ENCODE results near the gene FGF22. TPM values are rescaled to one million over a fixed set of nuclear protein-coding genes. Genes with fewer than 3 reads are reported as not detected.

Gene FGF22
- total and polyA plus RNA-seq, 2 of the 13 experiments (the other 11 are each of a cell fraction or from before 2014, with no cell fraction given), result 0.24 TPM; not detected in 1

GRCh38 chr19:664913-665443 is 25.3 kb downstream of the FGF22 start (continued):
- TF ChIP-seq CEBPB (IDR thresholded peaks at IDR 0.05; ENCODE audit: borderline replicate concordance, low read depth, low read length) (no peak), SCMH1 (CRISPR knock-in tag; IDR thresholded peaks at IDR 0.05; ENCODE audit: borderline replicate concordance) (no peak), NAIF1 (CRISPR knock-in tag; IDR thresholded peaks at IDR 0.05; ENCODE audit: borderline replicate concordance) (no peak), BRCA1 (CRISPR knock-in tag; IDR thresholded peaks at IDR 0.05) (0 out of 2 replicates have a peak, but pooled peaks have one; percentile 62), NR2C2 (CRISPR knock-in tag; IDR thresholded peaks at IDR 0.05; ENCODE audit: borderline replicate concordance) (no peak), ZNF737 (CRISPR knock-in tag; IDR thresholded peaks at IDR 0.05; ENCODE audit: borderline replicate concordance) (no peak), ZNF30 (CRISPR knock-in tag; IDR thresholded peaks at IDR 0.05) (peak; percentile 90), NFIB (CRISPR knock-in tag; IDR thresholded peaks at IDR 0.05; ENCODE audit: borderline replicate concordance) (no peak), MIXL1 (CRISPR knock-in tag; IDR thresholded peaks at IDR 0.05) (peak; percentile 63; the same call in 1 of the 2 replicates), SNRNP70 (IDR thresholded peaks at IDR 0.05; ENCODE audit: low read depth, low read length) (no peak), CSRNP1 (CRISPR knock-in tag; IDR thresholded peaks at IDR 0.05) (peak; percentile 71; the same call in 1 of the 2 replicates), ZNF589 (CRISPR knock-in tag; conservative IDR thresholded peaks at IDR 0.05) (no peak), CHCHD3 (CRISPR knock-in tag; IDR thresholded peaks at IDR 0.05) (no peak), ZFP82 (CRISPR knock-in tag; IDR thresholded peaks at IDR 0.05; ENCODE audit: borderline replicate concordance) (no peak), ZNF180 (CRISPR knock-in tag; IDR thresholded peaks at IDR 0.05; ENCODE audit: borderline replicate concordance, low read depth) (no peak), HOXA5 (CRISPR knock-in tag; IDR thresholded peaks at IDR 0.05) (no peak), BRD4 (CRISPR knock-in tag; IDR thresholded peaks at IDR 0.05) (no peak; the same call in 1 of the 2 replicates), GRHL1 (CRISPR knock-in tag; conservative IDR thresholded peaks at IDR 0.05) (no peak)
- TF ChIP-seq, protein P1, sequence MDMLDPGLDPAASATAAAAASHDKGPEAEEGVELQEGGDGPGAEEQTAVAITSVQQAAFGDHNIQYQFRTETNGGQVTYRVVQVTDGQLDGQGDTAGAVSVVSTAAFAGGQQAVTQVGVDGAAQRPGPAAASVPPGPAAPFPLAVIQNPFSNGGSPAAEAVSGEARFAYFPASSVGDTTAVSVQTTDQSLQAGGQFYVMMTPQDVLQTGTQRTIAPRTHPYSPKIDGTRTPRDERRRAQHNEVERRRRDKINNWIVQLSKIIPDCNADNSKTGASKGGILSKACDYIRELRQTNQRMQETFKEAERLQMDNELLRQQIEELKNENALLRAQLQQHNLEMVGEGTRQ (IDR thresholded peaks at IDR 0.05; ENCODE audit: low read depth, low read length), result no peak
- TF ChIP-seq, protein P1 (CRISPR knock-in tag; IDR thresholded peaks at IDR 0.05; ENCODE audit: borderline replicate concordance), result no peak; the same call in 1 of the 2 replicates
- TF ChIP-seq, protein P2, sequence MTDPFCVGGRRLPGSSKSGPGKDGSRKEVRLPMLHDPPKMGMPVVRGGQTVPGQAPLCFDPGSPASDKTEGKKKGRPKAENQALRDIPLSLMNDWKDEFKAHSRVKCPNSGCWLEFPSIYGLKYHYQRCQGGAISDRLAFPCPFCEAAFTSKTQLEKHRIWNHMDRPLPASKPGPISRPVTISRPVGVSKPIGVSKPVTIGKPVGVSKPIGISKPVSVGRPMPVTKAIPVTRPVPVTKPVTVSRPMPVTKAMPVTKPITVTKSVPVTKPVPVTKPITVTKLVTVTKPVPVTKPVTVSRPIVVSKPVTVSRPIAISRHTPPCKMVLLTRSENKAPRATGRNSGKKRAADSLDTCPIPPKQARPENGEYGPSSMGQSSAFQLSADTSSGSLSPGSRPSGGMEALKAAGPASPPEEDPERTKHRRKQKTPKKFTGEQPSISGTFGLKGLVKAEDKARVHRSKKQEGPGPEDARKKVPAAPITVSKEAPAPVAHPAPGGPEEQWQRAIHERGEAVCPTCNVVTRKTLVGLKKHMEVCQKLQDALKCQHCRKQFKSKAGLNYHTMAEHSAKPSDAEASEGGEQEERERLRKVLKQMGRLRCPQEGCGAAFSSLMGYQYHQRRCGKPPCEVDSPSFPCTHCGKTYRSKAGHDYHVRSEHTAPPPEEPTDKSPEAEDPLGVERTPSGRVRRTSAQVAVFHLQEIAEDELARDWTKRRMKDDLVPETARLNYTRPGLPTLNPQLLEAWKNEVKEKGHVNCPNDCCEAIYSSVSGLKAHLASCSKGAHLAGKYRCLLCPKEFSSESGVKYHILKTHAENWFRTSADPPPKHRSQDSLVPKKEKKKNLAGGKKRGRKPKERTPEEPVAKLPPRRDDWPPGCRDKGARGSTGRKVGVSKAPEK (CRISPR knock-in tag; IDR thresholded peaks at IDR 0.05; ENCODE audit: borderline replicate concordance), result no peak
